SU-DHL-6 (cell line): ENCODE results near the gene C5AR2.
"Not testable (repeated sequence)": the region's sequence is repeated elsewhere in the genome, so short reads cannot be mapped to it uniquely, and the experiment has no call there.

ENCODE experiments used
- H2AFZ ChIP-seq: fragments of 200-600 bp; sonication (generic); 2 replicates; pipeline ENCODE4 v1.6.1; 2014; ENCODE audit warnings: low read depth, mild to moderate bottlenecking, moderate library complexity, mixed read lengths, antibody characterized with exemption, low read length; ENCODE audit not compliant: severe bottlenecking
- H3F3A ChIP-seq: fragments of 200-600 bp; shearing (Covaris generic); 2 replicates; pipeline ENCODE4 v1.6.0; 2016; ENCODE audit warnings: antibody characterized with exemption, mild to moderate bottlenecking; ENCODE audit not compliant: insufficient read depth
- H3K27ac ChIP-seq: fragments of 200-600 bp; sonication (generic); 2 replicates; pipeline ENCODE4 v1.5.1; 2016; ENCODE audit warnings: low read depth, mild to moderate bottlenecking, low read length, moderate library complexity, mixed read lengths
- H3K27me3 ChIP-seq: fragments of 200-600 bp; sonication (generic), shearing (Covaris generic); 2 replicates; pipeline ENCODE4 v1.6.0; 2014; ENCODE audit warnings: mild to moderate bottlenecking, low read length
- H3K36me3 ChIP-seq: fragments of 200-600 bp; sonication (generic); 2 replicates; pipeline ENCODE4 v1.6.1; 2014; ENCODE audit warnings: mild to moderate bottlenecking, low read length, mixed read lengths
- H3K4me2 ChIP-seq: fragments of 300-600, 200-600 bp; shearing (Covaris generic), sonication (generic); 2 replicates; pipeline ENCODE4 v1.6.0; 2014; ENCODE audit warnings: low read length, low read depth, mild to moderate bottlenecking; ENCODE audit not compliant: poor library complexity, severe bottlenecking
- H3K4me3 ChIP-seq: fragments of 200-600 bp; sonication (generic); 2 replicates; pipeline ENCODE4 v1.5.1; 2014; ENCODE audit warnings: antibody characterized with exemption, low read length, mild to moderate bottlenecking, mixed read lengths; ENCODE audit not compliant: insufficient read depth, poor library complexity, severe bottlenecking
- H3K79me2 ChIP-seq: fragments of 200-600 bp; sonication (generic); 2 replicates; pipeline ENCODE4 v1.6.1; 2014; ENCODE audit warnings: mild to moderate bottlenecking, low read length, moderate library complexity; ENCODE audit not compliant: insufficient read depth
- H3K9ac ChIP-seq: fragments of 200-600 bp; sonication (generic); 2 replicates; pipeline ENCODE4 v1.7.0; 2014; ENCODE audit warnings: mild to moderate bottlenecking, low read length
- H3K9me2 ChIP-seq: fragments of 200-600 bp; sonication (generic); replicated peaks from 2 replicates; pipeline ENCODE4 v1.6.1; 2014; ENCODE audit warnings: low read length; ENCODE audit not compliant: insufficient read depth
- H3K9me3 ChIP-seq: fragments of 200-600 bp; sonication (generic); 2 replicates; pipeline ENCODE4 v1.6.1; 2014; ENCODE audit warnings: low read length, mixed read lengths; ENCODE audit not compliant: insufficient read depth
- H4K20me1 ChIP-seq: fragments of 200-600 bp; sonication (generic); 2 replicates; pipeline ENCODE4 v1.6.1; 2014; ENCODE audit warnings: low read depth, mild to moderate bottlenecking, antibody characterized with exemption, low read length, moderate library complexity, mixed read lengths
- CTCF ChIP-seq: fragments of 200-600 bp; sonication (generic); IDR thresholded peaks from one replicate; pipeline ENCODE4 v1.5.1; 2017; ENCODE audit warnings: antibody characterized with exemption, mild to moderate bottlenecking, low read length, moderate library complexity; ENCODE audit not compliant: insufficient read depth, poor library complexity, severe bottlenecking
- EZH2phosphoT487 ChIP-seq: fragments of 200-600 bp; sonication (generic), shearing (Covaris generic); conservative IDR thresholded peaks from 2 replicates; pipeline ENCODE4 v1.6.1; 2018; ENCODE audit warnings: mild to moderate bottlenecking, antibody characterized with exemption, low read length, moderate library complexity, mixed read lengths

The C5AR2 gene

GRCh38 chr19:47363758-47364531, 32.0 kb downstream of the C5AR2 start:
- Histone ChIP-seq H3K9ac (no peak overlapping the region), H4K20me1 (no peaks in the 10 kb centered on the region), H3K4me3 (no peak overlapping the region), H3K36me3 (no peaks in the 10 kb centered on the region), H3K9me2 (no peaks in the 10 kb centered on the region), H3K9me3 (no peaks in the 10 kb centered on the region), H3K4me2 (no peak overlapping the region), H3K27ac (no peak overlapping the region), H2AFZ (no peak overlapping the region), H3K27me3 (no peaks in the 10 kb centered on the region), H3K79me2 (no peaks in the 10 kb centered on the region), H3F3A (no peaks in the 10 kb centered on the region)
- TF ChIP-seq CTCF: no peak
- no peak for TF ChIP-seq EZH2phosphoT487

GRCh38 chr19:47365455-47365854, 33.5 kb downstream of the C5AR2 start:
- H3K27ac ChIP-seq, H3K4me2 ChIP-seq, H3K9me2 ChIP-seq, H3F3A ChIP-seq, H2AFZ ChIP-seq, H3K36me3 ChIP-seq, H3K79me2 ChIP-seq, H4K20me1 ChIP-seq, H3K4me3 ChIP-seq, H3K9me3 ChIP-seq, H3K9ac ChIP-seq, H3K27me3 ChIP-seq: not testable (repeated sequence)

- Histone ChIP-seq H3K27ac (no peak overlapping the region), H3K79me2 (no peaks in the 10 kb centered on the region), H3K9me2 (no peaks in the 10 kb centered on the region), H2AFZ (no peak overlapping the region), H3K36me3 (no peaks in the 10 kb centered on the region), H3K4me2 (no peak overlapping the region), H4K20me1 (no peaks in the 10 kb centered on the region), H3K4me3 (no peak overlapping the region), H3K9ac (no peak overlapping the region), H3K9me3 (no peaks in the 10 kb centered on the region), H3F3A (no peaks in the 10 kb centered on the region), H3K27me3 (no peaks in the 10 kb centered on the region)
- TF ChIP-seq EZH2phosphoT487 (no peak), CTCF (no peak)
These were observed 38.2 kb downstream of the C5AR2 start for GRCh38 chr19:47370045-47370611.

GRCh38 chr19:47371261-47371660, 39.3 kb downstream of the C5AR2 start:
- H3K9me2 ChIP-seq: no peaks in the 10 kb centered on the region
- no peak overlapping the region for H2AFZ ChIP-seq
- no peaks in the 10 kb centered on the region for H3K36me3 ChIP-seq
- H3K79me2 ChIP-seq: no peaks in the 10 kb centered on the region
- H3F3A ChIP-seq: no peaks in the 10 kb centered on the region
- TF ChIP-seq EZH2phosphoT487 (no peak), CTCF (no peak)
- H3K27me3 ChIP-seq: no peaks in the 10 kb centered on the region
- H3K4me3 ChIP-seq: no peak overlapping the region
- no peaks in the 10 kb centered on the region for H3K9me3 ChIP-seq
- no peak overlapping the region for H3K9ac ChIP-seq
- H3K4me2 ChIP-seq: no peak overlapping the region
- no peaks in the 10 kb centered on the region for H4K20me1 ChIP-seq
- no peak overlapping the region for H3K27ac ChIP-seq
